SK-N-SH (cell line): ENCODE results near the gene PGGHG. TPM values are rescaled to one million over a fixed set of nuclear protein-coding genes. Genes with fewer than 3 reads are reported as not detected.

Source experiments
- CTCF ChIA-PET: fragments of 300-600, 350-600 bp; formaldehyde crosslinking; extraction: SDS; loops from one replicate; lab custom pipeline; 2021; lab: Yijun Ruan, JAX
- POLR2A ChIA-PET: fragments of 350-600 bp; sonication (Branson Sonifier 250); formaldehyde crosslinking; extraction: SDS; loops from one replicate; lab custom pipeline; 2020; ENCODE audit warnings: antibody characterized with exemption, inconsistent platforms; lab: Yijun Ruan, JAX
- DNase-seq: peaks from one replicate; pipeline ENCODE4 v3.0.0; 2012
- H2AFZ ChIP-seq: fragments of 200-600 bp; sonication (generic); 2 replicates; pipeline ENCODE4 v1.8.1; 2016; ENCODE audit warnings: antibody characterized with exemption, mild to moderate bottlenecking, low read depth
- H3F3A ChIP-seq: fragments of 200-600 bp; sonication (generic); replicated peaks from 2 replicates; pipeline ENCODE3; 2016; ENCODE audit warnings: antibody characterized with exemption, mild to moderate bottlenecking; ENCODE audit not compliant: insufficient read depth
- H3K27ac ChIP-seq, 2 experiments: fragments of 200-500 bp in 1 of 2; fragments of 200-600 bp in 1 of 2; sonication (Bioruptor generic) in 1 of 2; sonication (generic), shearing (Covaris generic) in 1 of 2; 2 replicates each; pipeline versions ENCODE4 v1.5.1 to v1.6.1; 2014 to 2016; ENCODE audit warnings: low read depth in 2 of 2, inconsistent platforms in 1 of 2, low read length in 1 of 2, mild to moderate bottlenecking in 1 of 2, mixed read lengths in 1 of 2
- H3K27me3 ChIP-seq: fragments of 200-600 bp; sonication (generic), shearing (Covaris generic); 2 replicates; pipeline ENCODE4 v1.6.1; 2016; ENCODE audit warnings: mixed run types; ENCODE audit not compliant: insufficient read depth
- H3K36me3 ChIP-seq, 2 experiments: fragments of 200-500 bp in 1 of 2; fragments of 200-600 bp in 1 of 2; sonication (Bioruptor generic) in 1 of 2; sonication (generic) in 1 of 2; replicated peaks in 1 of 2; 2 replicates each; pipeline versions ENCODE3 to v1.5.1; 2014 to 2016; ENCODE audit warnings: low read length in 1 of 2, mild to moderate bottlenecking in 1 of 2; ENCODE audit not compliant: insufficient read depth in 2 of 2, control insufficient read depth in 1 of 2
- H3K4me1 ChIP-seq, 2 experiments: fragments of 200-500 bp in 1 of 2; fragments of 200-600 bp in 1 of 2; sonication (Bioruptor generic) in 1 of 2; sonication (generic), shearing (Covaris generic) in 1 of 2; 2 replicates each; pipeline versions ENCODE4 v1.5.1 to v1.6.1; 2014 to 2016; ENCODE audit warnings: low read depth in 1 of 2, low read length in 1 of 2, mixed run types in 1 of 2; ENCODE audit not compliant: insufficient read depth in 2 of 2, control insufficient read depth in 1 of 2
- H3K4me2 ChIP-seq: fragments of 200-600 bp; sonication (generic), shearing (Covaris generic); 2 replicates; pipeline ENCODE4 v1.6.1; 2017; ENCODE audit warnings: mixed run types
- H3K4me3 ChIP-seq, 2 experiments: fragments of 200-500 bp in 1 of 2; fragments of 200-600 bp in 1 of 2; sonication (Bioruptor generic) in 1 of 2; sonication (generic), shearing (Covaris generic) in 1 of 2; 2 replicates each; pipeline versions ENCODE4 v1.5.1 to v1.8.1; 2014 to 2016; ENCODE audit warnings: low read depth in 2 of 2, inconsistent platforms in 1 of 2, low read length in 1 of 2, mild to moderate bottlenecking in 1 of 2, mixed read lengths in 1 of 2, moderate library complexity in 1 of 2
- H3K79me2 ChIP-seq: fragments of 200-600 bp; sonication (generic); 2 replicates; pipeline ENCODE4 v1.8.1; 2017; ENCODE audit warnings: mild to moderate bottlenecking; ENCODE audit not compliant: insufficient read depth
- H3K9ac ChIP-seq: fragments of 200-600 bp; sonication (generic); 2 replicates; pipeline ENCODE4 v1.6.1; 2017; ENCODE audit warnings: mixed run types
- H3K9me2 ChIP-seq: fragments of 200-600 bp; sonication (generic); 2 replicates; pipeline ENCODE4 v1.6.1; 2017; ENCODE audit warnings: mixed run types
- H3K9me3 ChIP-seq: fragments of 200-600 bp; sonication (generic); 2 replicates; pipeline ENCODE4 v1.6.1; 2017; ENCODE audit warnings: mixed run types, mild to moderate bottlenecking, moderate library complexity
- H4K20me1 ChIP-seq: fragments of 200-600 bp; sonication (generic); 2 replicates; pipeline ENCODE4 v1.6.1; 2017; ENCODE audit warnings: mild to moderate bottlenecking, mixed run types; ENCODE audit not compliant: insufficient read depth
- CHD2 ChIP-seq: fragments of 150-350 bp; IDR thresholded peaks from 2 replicates; pipeline ENCODE4 v1.6.1; 2018; ENCODE audit warnings: low read length; ENCODE audit not compliant: partially characterized antibody
- ELF1 ChIP-seq: IDR thresholded peaks from 2 replicates; pipeline ENCODE4 v1.4.0; 2012
- EP300 ChIP-seq, 2 experiments: IDR thresholded peaks; 2 replicates each; pipeline versions ENCODE4 v1.4.0 to v1.6.1; 2012; ENCODE audit warnings: borderline replicate concordance in 1 of 2, low read depth in 1 of 2, low read length in 1 of 2
- EZH2phosphoT487 ChIP-seq: fragments of 200-600 bp; sonication (generic); IDR thresholded peaks from 2 replicates; pipeline ENCODE4 v1.6.1; 2017; ENCODE audit warnings: low read depth, mixed run types, mild to moderate bottlenecking, antibody characterized with exemption, moderate library complexity, borderline replicate concordance
- FOSL2 ChIP-seq: IDR thresholded peaks from 2 replicates; pipeline ENCODE4 v1.4.0; 2012; ENCODE audit warnings: low read depth, mild to moderate bottlenecking, moderate library complexity, borderline replicate concordance
- FOXM1 ChIP-seq: IDR thresholded peaks from 2 replicates; pipeline ENCODE4 v1.4.0; 2012; ENCODE audit warnings: low read depth, mild to moderate bottlenecking
- GABPA ChIP-seq: IDR thresholded peaks from 2 replicates; pipeline ENCODE4 v1.4.0; 2012; ENCODE audit warnings: low read depth, mild to moderate bottlenecking
- MEF2A ChIP-seq: IDR thresholded peaks from 2 replicates; pipeline ENCODE4 v1.4.0; 2012; ENCODE audit warnings: low read depth, borderline replicate concordance
- NRF1 ChIP-seq: IDR thresholded peaks from 2 replicates; pipeline ENCODE4 v1.6.1; 2012; ENCODE audit warnings: low read depth, mild to moderate bottlenecking, low read length
- SIN3A ChIP-seq: IDR thresholded peaks from 2 replicates; pipeline ENCODE4 v1.6.1; 2012; ENCODE audit warnings: low read depth, mild to moderate bottlenecking, low read length, moderate library complexity, borderline replicate concordance
- TCF12 ChIP-seq: IDR thresholded peaks from 2 replicates; pipeline ENCODE4 v1.4.0; 2012
- ZBTB33 ChIP-seq: IDR thresholded peaks from 2 replicates; pipeline ENCODE4 v1.4.0; 2012; ENCODE audit warnings: low read depth, borderline replicate concordance
- WGBS: methylation state at CpG from one replicate; pipeline ENCODE4 v1.1.6; 2017; ENCODE audit warnings: low lambda C conversion rate; 5-methylcytosine and 5-hydroxymethylcytosine counted together
- polyA plus RNA-seq, 3 experiments: library from polyadenylated mRNA; depleted of rRNA; stranded (reverse); fragments of >200 nt; gene quantifications; 2 replicates each; pipeline ENCODE4 v1.2.3, GENCODE V29; 2012
- TF ChIP-seq, protein P1 (sequence below): fragments of 150-350 bp; IDR thresholded peaks from 2 replicates; pipeline ENCODE4 v1.6.1; 2016; ENCODE audit warnings: mild to moderate bottlenecking, low read depth, low read length
- TF ChIP-seq, protein P2 (sequence below): fragments of 150-350 bp; IDR thresholded peaks from 2 replicates; pipeline ENCODE4 v1.6.1; 2017; ENCODE audit warnings: antibody characterized with exemption, low read length, low read depth, borderline replicate concordance

Gene PGGHG
- polyA plus RNA-seq, 1 of the 3 experiments (the other 2 are of a cell fraction): 19.9 TPM

GRCh38 chr11:335779-336658, 47.1 kb downstream of the PGGHG start:
- H3K4me2 ChIP-seq: no peak overlapping the region
- H3K36me3 ChIP-seq: no peaks in the 10 kb centered on the region
- 75% methylated on average over 15 of the region's 15 CpGs for WGBS
- no peaks in the 10 kb centered on the region for H3K4me1 ChIP-seq
- H3K9me2 ChIP-seq: no peaks in the 10 kb centered on the region; the same call in 1 of the 2 replicates
- H4K20me1 ChIP-seq: no peaks in the 10 kb centered on the region
- no peak for DNase-seq
- no peaks in the 10 kb centered on the region for H3K9me3 ChIP-seq
- H3K9ac ChIP-seq: no peak overlapping the region
- ChIA-PET POLR2A (no interaction called here), CTCF (no interaction called here)
- TF ChIP-seq ELF1: no peak
- TF ChIP-seq MEF2A: no peak
- TF ChIP-seq FOSL2: no peak
- TF ChIP-seq, protein P1, sequence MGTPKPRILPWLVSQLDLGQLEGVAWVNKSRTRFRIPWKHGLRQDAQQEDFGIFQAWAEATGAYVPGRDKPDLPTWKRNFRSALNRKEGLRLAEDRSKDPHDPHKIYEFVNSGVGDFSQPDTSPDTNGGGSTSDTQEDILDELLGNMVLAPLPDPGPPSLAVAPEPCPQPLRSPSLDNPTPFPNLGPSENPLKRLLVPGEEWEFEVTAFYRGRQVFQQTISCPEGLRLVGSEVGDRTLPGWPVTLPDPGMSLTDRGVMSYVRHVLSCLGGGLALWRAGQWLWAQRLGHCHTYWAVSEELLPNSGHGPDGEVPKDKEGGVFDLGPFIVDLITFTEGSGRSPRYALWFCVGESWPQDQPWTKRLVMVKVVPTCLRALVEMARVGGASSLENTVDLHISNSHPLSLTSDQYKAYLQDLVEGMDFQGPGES: no peak
- no peak for TF ChIP-seq SIN3A
- no peak for TF ChIP-seq GABPA
- no peak for TF ChIP-seq EP300 (IDR thresholded peaks at IDR 0.05; ENCODE audit: borderline replicate concordance in 1 of 2, low read depth in 1 of 2, low read length in 1 of 2)
- no peak for TF ChIP-seq ZBTB33
- TF ChIP-seq, protein P2, sequence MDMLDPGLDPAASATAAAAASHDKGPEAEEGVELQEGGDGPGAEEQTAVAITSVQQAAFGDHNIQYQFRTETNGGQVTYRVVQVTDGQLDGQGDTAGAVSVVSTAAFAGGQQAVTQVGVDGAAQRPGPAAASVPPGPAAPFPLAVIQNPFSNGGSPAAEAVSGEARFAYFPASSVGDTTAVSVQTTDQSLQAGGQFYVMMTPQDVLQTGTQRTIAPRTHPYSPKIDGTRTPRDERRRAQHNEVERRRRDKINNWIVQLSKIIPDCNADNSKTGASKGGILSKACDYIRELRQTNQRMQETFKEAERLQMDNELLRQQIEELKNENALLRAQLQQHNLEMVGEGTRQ: no peak
- TF ChIP-seq FOXM1: no peak
- TF ChIP-seq CHD2: no peak
- H3K27me3 ChIP-seq: no peaks in the 10 kb centered on the region; the same call in 1 of the 2 replicates
- no peak overlapping the region for H3K27ac ChIP-seq
- no peak overlapping the region for H3K4me3 ChIP-seq
- H2AFZ ChIP-seq: no peak overlapping the region
- H3K79me2 ChIP-seq: no peaks in the 10 kb centered on the region
- H3F3A ChIP-seq: no peaks in the 10 kb centered on the region

GRCh38 chr11:336659-337198, 47.8 kb downstream of the PGGHG start:
- Histone ChIP-seq H3K4me1 (no peaks in the 10 kb centered on the region), H3K9ac (no peak overlapping the region), H4K20me1 (no peaks in the 10 kb centered on the region), H3K79me2 (no peaks in the 10 kb centered on the region), H3K27ac (no peak overlapping the region), H3K36me3 (no peaks in the 10 kb centered on the region), H3K4me2 (no peak overlapping the region), H3K9me3 (no peaks in the 10 kb centered on the region), H3K9me2 (no peaks in the 10 kb centered on the region; the same call in 1 of the 2 replicates), H2AFZ (no peak overlapping the region), H3F3A (no peaks in the 10 kb centered on the region), H3K27me3 (no peaks in the 10 kb centered on the region; the same call in 1 of the 2 replicates), H3K4me3 (no peak overlapping the region)
- ChIA-PET CTCF (interaction anchor here (1.0 kb wide), 1 partner anchor 11 kb away, joined by 3 read pairs; no protein-coding TSS in a partner anchor), POLR2A (no interaction called here)
- no peak for DNase-seq
- 90% methylated on average over 4 of the region's 4 CpGs for WGBS
- TF ChIP-seq NRF1 (no peak), TCF12 (no peak), EZH2phosphoT487 (no peak), CHD2 (no peak)
- TF ChIP-seq, protein P2: no peak
